Smooth muscle cell (in vitro differentiated cells): ENCODE measurements around the gene MGMT. TPM values are rescaled to one million over a fixed set of nuclear protein-coding genes. Genes with fewer than 3 reads are reported as not detected.

Experiments used
- DNase-seq: peaks from one replicate; lab custom pipeline; 2025; ENCODE audit not compliant: unreplicated experiment; lab: John Stamatoyannopoulos, UW
- H2AFZ ChIP-seq: fragments of 200-600 bp; sonication (generic); 2 replicates; pipeline ENCODE4 v1.6.0; 2016; ENCODE audit warnings: antibody characterized with exemption, low read depth, mild to moderate bottlenecking
- H3F3A ChIP-seq: fragments of 200-600 bp; sonication (generic); 2 replicates; pipeline ENCODE4 v1.6.0; 2017; ENCODE audit warnings: antibody characterized with exemption, low read depth
- H3K27ac ChIP-seq: fragments of 200-600 bp; sonication (generic); 2 replicates; pipeline ENCODE4 v1.5.1; 2016; ENCODE audit warnings: low read depth, mild to moderate bottlenecking
- H3K27me3 ChIP-seq: fragments of 200-600 bp; sonication (generic); 2 replicates; pipeline ENCODE4 v1.6.1; 2016; ENCODE audit warnings: low read depth, mild to moderate bottlenecking
- H3K36me3 ChIP-seq: fragments of 200-600 bp; sonication (generic); 2 replicates; pipeline ENCODE4 v1.5.1; 2016; ENCODE audit warnings: low read depth
- H3K4me1 ChIP-seq: fragments of 200-600 bp; sonication (generic); 2 replicates; pipeline ENCODE4 v1.5.1; 2016; ENCODE audit warnings: low read depth
- H3K4me2 ChIP-seq: fragments of 200-600 bp; sonication (generic); 2 replicates; pipeline ENCODE4 v1.6.0; 2016; ENCODE audit warnings: mild to moderate bottlenecking
- H3K4me3 ChIP-seq: fragments of 200-600 bp; sonication (generic); 2 replicates; pipeline ENCODE4 v1.5.1; 2016; ENCODE audit warnings: mild to moderate bottlenecking
- H3K79me2 ChIP-seq: fragments of 200-600 bp; sonication (generic); 2 replicates; pipeline ENCODE4 v1.6.0; 2016; ENCODE audit warnings: low read depth, mild to moderate bottlenecking
- H3K9ac ChIP-seq: fragments of 200-600 bp; sonication (generic); 2 replicates; pipeline ENCODE4 v1.6.0; 2016; ENCODE audit warnings: low read depth
- H3K9me3 ChIP-seq: fragments of 200-600 bp; sonication (generic); replicated peaks from 2 replicates; pipeline ENCODE4 v1.5.1; 2016; ENCODE audit warnings: low read depth
- H4K20me1 ChIP-seq: fragments of 200-600 bp; sonication (generic); 2 replicates; pipeline ENCODE4 v1.6.0; 2016; ENCODE audit warnings: low read depth
- CTCF ChIP-seq: fragments of 200-600 bp; sonication (generic); IDR thresholded peaks from 2 replicates; pipeline ENCODE4 v1.5.1; 2017; ENCODE audit warnings: borderline replicate concordance, mild to moderate bottlenecking, antibody characterized with exemption; ENCODE audit not compliant: insufficient read depth, poor library complexity, severe bottlenecking
- WGBS: methylation state at CpG from one replicate; pipeline ENCODE4 v1.1.7; 2016; ENCODE audit warnings: low lambda C conversion rate; 5-methylcytosine and 5-hydroxymethylcytosine counted together
- polyA plus RNA-seq: library from polyadenylated mRNA; unstranded; fragments of >200 nt; fragmentation: Nextera tagmentation; extraction: Ambion mirVana; gene quantifications from 2 replicates; pipeline ENCODE4 v1.2.1, GENCODE V29; 2016
- total RNA-seq: library from RNA; depleted of rRNA; stranded (reverse); fragments of >200 nt; gene quantifications from 2 replicates; pipeline ENCODE4 v1.2.3, GENCODE V29; 2014

MGMT gene
- total and polyA plus RNA-seq, 2 experiments from 2014 or later: 21.0 to 33.0 TPM

GRCh38 chr10:129678186-129678585, 211.1 kb downstream of the MGMT start:
- Histone ChIP-seq H3K36me3 (no peaks in the 10 kb centered on the region), H3F3A (no peaks in the 10 kb centered on the region), H3K9ac (no peak overlapping the region), H3K79me2 (no peaks in the 10 kb centered on the region), H3K27me3 (no peaks in the 10 kb centered on the region), H3K4me3 (no peak overlapping the region), H3K9me3 (no peaks in the 10 kb centered on the region), H3K4me2 (no peak overlapping the region), H2AFZ (no peak overlapping the region), H4K20me1 (no peaks in the 10 kb centered on the region), H3K4me1 (no peaks in the 10 kb centered on the region), H3K27ac (no peak overlapping the region)
- 85% methylated on average over 4 of the region's 4 CpGs for WGBS
- no peak for TF ChIP-seq CTCF
- no peak for DNase-seq

- Histone ChIP-seq H3K4me1 (no peaks in the 10 kb centered on the region), H3K4me2 (no peak overlapping the region), H3K36me3 (no peaks in the 10 kb centered on the region), H3K4me3 (no peak overlapping the region), H3K9me3 (no peaks in the 10 kb centered on the region), H3K9ac (no peak overlapping the region), H3K27me3 (no peaks in the 10 kb centered on the region), H3K79me2 (no peaks in the 10 kb centered on the region), H3F3A (no peaks in the 10 kb centered on the region), H3K27ac (no peak overlapping the region), H2AFZ (no peak overlapping the region), H4K20me1 (no peaks in the 10 kb centered on the region)
- no peak for DNase-seq
- TF ChIP-seq CTCF: no peak
- WGBS: 89% methylated on average over 10 of the region's 10 CpGs
Observed at GRCh38 chr10:129679207-129679606, 212.2 kb downstream of the MGMT start.

GRCh38 chr10:129680661-129681344, 213.8 kb downstream of the MGMT start:
- WGBS: 95% methylated on average over 32 of the region's 32 CpGs
- no peak overlapping the region for H3K9ac ChIP-seq
- no peak overlapping the region for H3K4me2 ChIP-seq
- no peaks in the 10 kb centered on the region for H3F3A ChIP-seq
- H3K9me3 ChIP-seq: no peaks in the 10 kb centered on the region
- H3K79me2 ChIP-seq: no peaks in the 10 kb centered on the region
- no peaks in the 10 kb centered on the region for H4K20me1 ChIP-seq
- H3K4me3 ChIP-seq: no peak overlapping the region
- H2AFZ ChIP-seq: no peak overlapping the region
- H3K4me1 ChIP-seq: no peaks in the 10 kb centered on the region
- TF ChIP-seq CTCF: no peak
- no peak for DNase-seq
- H3K36me3 ChIP-seq: no peaks in the 10 kb centered on the region
- H3K27ac ChIP-seq: no peak overlapping the region
- no peaks in the 10 kb centered on the region for H3K27me3 ChIP-seq

GRCh38 chr10:129681856-129682255, 214.8 kb downstream of the MGMT start:
- no peak overlapping the region for H3K9ac ChIP-seq
- TF ChIP-seq CTCF: no peak

More at GRCh38 chr10:129681856-129682255, 214.8 kb downstream of the MGMT start:
- Histone ChIP-seq H3K36me3 (no peaks in the 10 kb centered on the region), H2AFZ (no peak overlapping the region), H3K27ac (no peak overlapping the region), H3K4me3 (no peak overlapping the region), H3K4me2 (no peak overlapping the region), H3F3A (no peaks in the 10 kb centered on the region), H4K20me1 (no peaks in the 10 kb centered on the region), H3K79me2 (no peaks in the 10 kb centered on the region), H3K27me3 (no peaks in the 10 kb centered on the region), H3K9me3 (no peaks in the 10 kb centered on the region), H3K4me1 (no peaks in the 10 kb centered on the region)
- no peak for DNase-seq
- 92% methylated on average over 5 of the region's 5 CpGs for WGBS
